Right renal pelvis (tissue), 4 donors: ENCODE results near the gene NPHS1. TPM values are rescaled to one million over a fixed set of nuclear protein-coding genes. Genes with fewer than 3 reads are reported as not detected.

Source experiments
- DNase-seq, 4 donors: peaks; one replicate each; pipeline ENCODE4 v3.0.0-alpha.2; 2013; ENCODE audit warnings: low read depth in 4 of 4, low spot score in 3 of 4, missing footprints in 1 of 4
- polyA plus RNA-seq, 4 donors: library from polyadenylated mRNA; unstranded; fragments of 120-200 nt; gene quantifications; one replicate each; pipeline ENCODE4 v1.2.1, GENCODE V29; 2013; ENCODE audit not compliant: insufficient read length in 4 of 4

Gene NPHS1
- polyA plus RNA-seq, 4 donors: 133 to 187 (median 153) TPM

GRCh38 chr19:35776102-35776788 lies 76.1 kb downstream of the NPHS1 start:
- DNase-seq: no peak

Other genes starting within 250 kb of the NPHS1 start
- gene HAUS5, start 239.8 kb downstream of the NPHS1 start, polyA plus RNA-seq: 10 to 100 TPM; 26.6 to 28.5 (median 27.3) TPM
- 10 to 100 TPM; 57.9 to 94.9 (median 60.8) TPM for gene RBM42, start 223.5 kb downstream of the NPHS1 start, polyA plus RNA-seq
- gene ETV2, start 210.8 kb downstream of the NPHS1 start, polyA plus RNA-seq: 1 to 10 TPM; 1.6 to 3.1 (median 1.7) TPM
- 100 to 1,000 TPM; 306 to 370 (median 344) TPM for gene COX6B1, start 204.2 kb downstream of the NPHS1 start, polyA plus RNA-seq
- gene UPK1A, start 186.0 kb downstream of the NPHS1 start, polyA plus RNA-seq: 10 to 100 TPM in 3 of 4 donors, 1 to 10 TPM in 1; 1.6 to 48.7 (median 31.6) TPM
- under 1 TPM in 3 of 4 donors, not detected in 1; 0.37 to 0.51 (median 0.42) TPM for gene ZBTB32, start 147.9 kb downstream of the NPHS1 start, polyA plus RNA-seq
- 10 to 100 TPM; 28.1 to 36.6 (median 31.8) TPM for gene KMT2B, start 134.5 kb downstream of the NPHS1 start, polyA plus RNA-seq
- 1 to 10 TPM; 2.1 to 4.0 (median 2.9) TPM for gene IGFLR1, start 110.1 kb downstream of the NPHS1 start, polyA plus RNA-seq
- 10 to 100 TPM; 15.6 to 19.8 (median 17.1) TPM for gene U2AF1L4, start 107.1 kb downstream of the NPHS1 start, polyA plus RNA-seq
- gene PSENEN, start 106.9 kb downstream of the NPHS1 start, polyA plus RNA-seq: 10 to 100 TPM; 62.5 to 86.3 (median 68.7) TPM
- gene LIN37, start 103.9 kb downstream of the NPHS1 start, polyA plus RNA-seq: 10 to 100 TPM in 1 of 4 donors, 1 to 10 TPM in 3; 8.3 to 11.1 (median 9.4) TPM
- gene HSPB6, start 95.5 kb downstream of the NPHS1 start, polyA plus RNA-seq: 10 to 100 TPM; 26.2 to 30.4 (median 27.8) TPM
- gene PROSER3, start 94.3 kb downstream of the NPHS1 start, polyA plus RNA-seq: 10 to 100 TPM; 14.8 to 20.4 (median 16.5) TPM
- 10 to 100 TPM; 21.1 to 33.2 (median 23.7) TPM for gene ARHGAP33, start 76.9 kb downstream of the NPHS1 start, polyA plus RNA-seq
- gene PRODH2, start 39.7 kb downstream of the NPHS1 start, polyA plus RNA-seq: 10 to 100 TPM; 24.6 to 48.0 (median 32.4) TPM
- gene KIRREL2, start 4.4 kb upstream of the NPHS1 start, polyA plus RNA-seq: 10 to 100 TPM; 10.1 to 14.6 (median 11.2) TPM
- gene APLP1, start 16.1 kb upstream of the NPHS1 start, polyA plus RNA-seq: 10 to 100 TPM; 23.6 to 33.2 (median 27.2) TPM
- 1 to 10 TPM; 2.5 to 2.9 (median 2.6) TPM for gene NFKBID, start 48.0 kb upstream of the NPHS1 start, polyA plus RNA-seq
- 1 to 10 TPM; 2.7 to 3.2 (median 2.9) TPM for gene HCST, start 50.0 kb upstream of the NPHS1 start, polyA plus RNA-seq
- gene TYROBP, start 55.8 kb upstream of the NPHS1 start, polyA plus RNA-seq: 10 to 100 TPM in 1 of 4 donors, 1 to 10 TPM in 3; 8.4 to 12.6 (median 8.8) TPM
- gene LRFN3, start 83.9 kb upstream of the NPHS1 start, polyA plus RNA-seq: 10 to 100 TPM; 10.7 to 16.9 (median 11.7) TPM
- 10 to 100 TPM; 12.7 to 18.6 (median 13.2) TPM for gene SDHAF1, start 142.7 kb upstream of the NPHS1 start, polyA plus RNA-seq
- 10 to 100 TPM; 10.2 to 13.5 (median 11.9) TPM for gene SYNE4, start 156.3 kb upstream of the NPHS1 start, polyA plus RNA-seq
- 10 to 100 TPM; 13.8 to 18.5 (median 15.2) TPM for gene ALKBH6, start 161.7 kb upstream of the NPHS1 start, polyA plus RNA-seq
- 10 to 100 TPM; 51.9 to 65.4 (median 58.4) TPM for gene CLIP3, start 180.4 kb upstream of the NPHS1 start, polyA plus RNA-seq
- 10 to 100 TPM; 11.6 to 17.0 (median 12.3) TPM for gene THAP8, start 201.8 kb upstream of the NPHS1 start, polyA plus RNA-seq
- 1 to 10 TPM; 3.6 to 5.1 (median 4.6) TPM for gene WDR62, start 202.4 kb upstream of the NPHS1 start, polyA plus RNA-seq